Activated T-helper 1 cell treated with anti-CD3 and anti-CD28 coated beads, Interleukin-12 subunit alpha, Interleukin-12 subunit beta, Interleukin-2, Interleukin-4 antibody, amounts not matched to agents 30 ng/mL and 10 ng/mL and 1 ng/mL, durations not matched to agents 14 hours and 24 hours and 36 hours (primary cell): Measurements from ENCODE around the gene FAM186B. TPM values are rescaled to one million over a fixed set of nuclear protein-coding genes. Genes with fewer than 3 reads are reported as not detected.
A peak's percentile ranks its signal among the peaks of the same experiment; 100 is the strongest.

Experiments used
- DNase-seq: peaks from one replicate; pipeline ENCODE4 v3.0.0; 2021; ENCODE audit warnings: low spot score
- H3K27ac Mint-ChIP-seq: one replicate; pipeline ENCODE4 v1.8.0; 2021; ENCODE audit warnings: mild to moderate bottlenecking, mixed read lengths
- H3K27me3 Mint-ChIP-seq: one replicate; pipeline ENCODE4 v1.8.0; 2022; ENCODE audit warnings: mild to moderate bottlenecking, moderate library complexity, mixed read lengths; ENCODE audit not compliant: insufficient read depth
- H3K36me3 Mint-ChIP-seq: one replicate; pipeline ENCODE4 v1.8.0; 2021; ENCODE audit warnings: low read depth, mixed read lengths
- H3K4me1 Mint-ChIP-seq: one replicate; pipeline ENCODE4 v1.8.0; 2021; ENCODE audit warnings: low read depth, mixed read lengths
- H3K4me3 Mint-ChIP-seq: one replicate; pipeline ENCODE4 v1.8.0; 2021; ENCODE audit warnings: mild to moderate bottlenecking, moderate library complexity, mixed read lengths
- H3K9me3 Mint-ChIP-seq: one replicate; pipeline ENCODE4 v1.8.0; 2021; ENCODE audit warnings: mixed read lengths
- intact Hi-C: fragments of 100-400 bp; cut with micrococcal nuclease; formaldehyde crosslinking; loops from one replicate; pipeline ENCODE4 v1.15.1; 2024
- total RNA-seq: library from RNA; stranded (reverse); gene quantifications from 2 replicates; pipeline ENCODE4 v1.2.3, GENCODE V29; 2022

Gene FAM186B
- total RNA-seq, 1 donor from 2014 or later = 0.62 TPM

- peaks cover 4% of the 10 kb centered on the region for H3K36me3 Mint-ChIP-seq
- no peak overlapping the region for H3K27ac Mint-ChIP-seq
- H3K27me3 Mint-ChIP-seq = no peaks in the 10 kb centered on the region
- H3K4me1 Mint-ChIP-seq = peaks cover under 1% of the 10 kb centered on the region
- peaks cover 3% of the 10 kb centered on the region for H3K9me3 Mint-ChIP-seq
- DNase-seq = no peak
- intact Hi-C loops = no loop called here
- no peak overlapping the region for H3K4me3 Mint-ChIP-seq
Observed at GRCh38 chr12:49587174-49587908, 18.1 kb downstream of the FAM186B start.

DNA sequence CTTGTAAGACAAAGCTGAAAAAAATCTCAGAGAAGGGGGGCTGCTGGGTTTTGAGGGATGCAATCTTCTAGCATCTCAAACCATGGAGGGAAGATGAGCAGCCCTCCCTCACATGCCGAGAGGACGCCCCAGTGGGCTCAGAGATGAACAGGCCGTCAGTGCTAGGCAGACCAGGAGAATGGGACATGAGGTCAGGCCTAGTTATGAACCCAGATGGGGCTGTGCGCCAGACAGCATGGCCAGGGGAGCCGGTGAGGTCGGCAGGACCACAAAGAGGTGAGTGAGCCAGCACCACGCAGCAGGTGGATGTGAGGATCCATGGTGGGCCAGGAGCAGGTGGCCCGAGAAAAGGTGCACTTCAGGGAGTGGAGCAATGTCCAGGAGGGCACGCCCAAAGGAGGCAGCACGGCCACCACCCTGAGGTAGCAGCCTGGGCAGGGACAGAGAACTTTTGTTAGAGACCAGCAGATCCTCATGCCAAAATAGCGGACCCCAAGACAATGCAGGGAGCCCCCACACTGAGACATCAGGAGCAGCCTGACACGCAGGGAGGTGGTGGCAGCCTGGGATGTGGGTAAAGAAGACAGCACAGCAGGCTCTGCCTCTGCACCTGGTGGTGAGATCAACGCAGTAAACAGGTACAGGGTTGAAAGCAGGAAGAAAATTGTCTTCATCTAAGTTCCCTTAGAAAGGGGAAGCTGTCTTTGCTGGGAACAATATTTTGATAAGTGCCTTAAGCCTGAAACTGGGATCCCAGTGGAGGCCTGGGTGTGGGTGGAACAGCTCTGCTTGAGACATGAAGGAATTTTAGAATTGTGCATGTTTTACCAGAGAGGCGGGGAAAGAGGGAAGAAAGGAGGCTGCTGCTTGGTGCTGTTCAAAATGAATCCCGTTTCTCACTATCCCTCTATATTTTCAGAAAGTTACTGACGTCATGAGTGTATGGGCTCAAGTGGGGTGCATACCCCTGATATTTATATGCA, 19.7 kb downstream of the FAM186B start:
- Mint-ChIP-seq H3K27ac (no peak overlapping the region), H3K27me3 (no peaks in the 10 kb centered on the region), H3K4me3 (no peak overlapping the region), H3K36me3 (peaks cover 2% of the 10 kb centered on the region), H3K4me1 (peaks cover 17% of the 10 kb centered on the region), H3K9me3 (peaks cover under 1% of the 10 kb centered on the region)
- intact Hi-C loops = no loop called here
- DNase-seq = no peak

GRCh38 chr12:49584591-49584990, 20.8 kb downstream of the FAM186B start:
- no peaks in the 10 kb centered on the region for H3K9me3 Mint-ChIP-seq
- no peak overlapping the region for H3K4me3 Mint-ChIP-seq
- no peak overlapping the region for H3K27ac Mint-ChIP-seq
- intact Hi-C loops = loop anchor here (5.0 kb wide), 1 partner anchor 72 kb away; no protein-coding TSS in a partner anchor
- no peaks in the 10 kb centered on the region for H3K36me3 Mint-ChIP-seq
- DNase-seq = no peak
- H3K4me1 Mint-ChIP-seq = peaks cover 23% of the 10 kb centered on the region
- no peaks in the 10 kb centered on the region for H3K27me3 Mint-ChIP-seq

- H3K27ac Mint-ChIP-seq = no peak overlapping the region
- H3K36me3 Mint-ChIP-seq = no peaks in the 10 kb centered on the region
- peaks cover 23% of the 10 kb centered on the region for H3K4me1 Mint-ChIP-seq
- H3K27me3 Mint-ChIP-seq = no peaks in the 10 kb centered on the region
- intact Hi-C loops = loop anchor here (5.0 kb wide), 1 partner anchor 71 kb away; no protein-coding TSS in a partner anchor
- DNase-seq = no peak
- H3K4me3 Mint-ChIP-seq = no peak overlapping the region
- H3K9me3 Mint-ChIP-seq = no peaks in the 10 kb centered on the region
Observed at GRCh38 chr12:49583366-49584094, 21.9 kb downstream of the FAM186B start.

DNA sequence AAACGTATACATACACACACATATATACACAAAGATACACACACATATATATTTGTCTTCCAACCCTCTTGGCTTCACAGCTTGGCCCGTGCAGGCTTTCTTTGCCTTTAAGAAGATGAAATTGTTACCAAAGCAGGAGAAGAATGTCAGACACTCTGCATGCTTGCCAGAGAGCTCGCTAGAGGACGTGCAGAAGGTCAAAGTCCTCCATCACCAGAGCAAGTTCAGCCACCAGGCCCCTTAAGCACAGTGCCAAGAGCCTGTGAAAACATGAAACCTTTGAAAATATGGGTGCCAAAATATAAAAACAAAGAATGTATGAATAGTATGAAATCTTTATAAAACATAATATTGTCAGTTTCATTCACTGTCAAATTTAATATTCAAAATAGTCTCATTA, 22.6 kb downstream of the FAM186B start:
- H3K4me1 Mint-ChIP-seq = peaks cover 23% of the 10 kb centered on the region
- no peaks in the 10 kb centered on the region for H3K27me3 Mint-ChIP-seq
- H3K4me3 Mint-ChIP-seq = no peak overlapping the region
- no peak for DNase-seq
- no peaks in the 10 kb centered on the region for H3K36me3 Mint-ChIP-seq
- intact Hi-C loops = loop anchor here (5.0 kb wide), 1 partner anchor 71 kb away; no protein-coding TSS in a partner anchor
- no peaks in the 10 kb centered on the region for H3K9me3 Mint-ChIP-seq
- no peak overlapping the region for H3K27ac Mint-ChIP-seq

- Mint-ChIP-seq H3K36me3 (no peaks in the 10 kb centered on the region), H3K27me3 (no peaks in the 10 kb centered on the region), H3K4me3 (no peak overlapping the region), H3K9me3 (no peaks in the 10 kb centered on the region), H3K27ac (no peak overlapping the region), H3K4me1 (peaks cover 23% of the 10 kb centered on the region)
- DNase-seq = no peak
- intact Hi-C loops = loop anchor here (5.0 kb wide), 1 partner anchor 70 kb away; no protein-coding TSS in a partner anchor
Observed at GRCh38 chr12:49582201-49582600, 23.2 kb downstream of the FAM186B start.

- H3K27me3 Mint-ChIP-seq = no peaks in the 10 kb centered on the region
- peaks cover 23% of the 10 kb centered on the region for H3K4me1 Mint-ChIP-seq
- DNase-seq = peak; percentile 36
- H3K27ac Mint-ChIP-seq = peak overlapping the region; percentile 3
- H3K9me3 Mint-ChIP-seq = no peaks in the 10 kb centered on the region
- intact Hi-C loops = loop anchor here (1.0 to 5.0 kb wide), 4 partner anchors 13 to 223 kb away; partner anchors contain the start of gene MCRS1
- H3K36me3 Mint-ChIP-seq = peaks cover 4% of the 10 kb centered on the region
- H3K4me3 Mint-ChIP-seq = no peak overlapping the region
Observed at GRCh38 chr12:49580572-49581535, 24.6 kb downstream of the FAM186B start.

- H3K36me3 Mint-ChIP-seq = peaks cover 5% of the 10 kb centered on the region
- peaks cover 23% of the 10 kb centered on the region for H3K4me1 Mint-ChIP-seq
- H3K27me3 Mint-ChIP-seq = no peaks in the 10 kb centered on the region
Observed at GRCh38 chr12:49578471-49579112, 26.8 kb downstream of the FAM186B start.

DNA sequence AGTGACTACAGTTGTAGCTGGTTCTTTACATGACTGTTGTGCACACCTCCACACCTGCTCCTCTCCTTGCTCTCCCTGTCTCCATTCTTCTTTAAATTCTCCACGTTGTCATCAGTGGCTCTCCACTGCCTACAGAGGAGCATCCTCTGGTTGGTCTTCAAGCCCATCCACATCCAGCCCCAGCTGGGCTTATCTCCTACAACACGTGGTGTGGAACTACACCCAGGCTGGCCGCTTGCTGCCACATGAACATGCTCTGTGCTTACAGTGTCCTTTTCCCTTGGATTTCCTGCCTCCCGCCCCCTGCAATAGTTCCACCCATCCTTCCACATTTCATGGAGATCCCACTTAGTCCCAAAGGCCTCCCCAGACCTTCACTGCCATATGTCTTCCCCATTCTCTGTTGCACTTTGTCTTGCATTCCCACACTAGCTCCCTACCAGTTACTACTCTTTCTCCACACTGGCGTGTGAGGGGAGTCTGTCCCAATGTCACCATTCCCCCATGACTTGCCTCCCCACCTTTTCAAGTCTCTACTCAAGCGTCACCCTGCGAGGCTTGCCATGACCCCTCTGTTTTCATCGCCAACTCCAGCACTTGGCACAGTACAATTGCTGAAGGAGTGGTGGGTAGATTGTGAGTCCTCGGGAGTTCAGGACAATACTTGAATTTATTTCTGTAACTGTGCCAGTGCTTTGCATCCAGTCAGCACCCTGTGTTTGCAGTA, 27.7 kb downstream of the FAM186B start:
- peaks cover 5% of the 10 kb centered on the region for H3K36me3 Mint-ChIP-seq
- H3K27me3 Mint-ChIP-seq = no peaks in the 10 kb centered on the region
- H3K9me3 Mint-ChIP-seq = no peaks in the 10 kb centered on the region
- no peak for DNase-seq
- intact Hi-C loops = no loop called here
- H3K4me1 Mint-ChIP-seq = peaks cover 23% of the 10 kb centered on the region
- H3K27ac Mint-ChIP-seq = no peak overlapping the region
- no peak overlapping the region for H3K4me3 Mint-ChIP-seq

More at GRCh38 chr12:49578471-49579112, 26.8 kb downstream of the FAM186B start:
- Mint-ChIP-seq H3K9me3 (no peaks in the 10 kb centered on the region), H3K4me3 (no peak overlapping the region), H3K27ac (no peak overlapping the region)
- intact Hi-C loops = no loop called here
- DNase-seq = no peak

DNA sequence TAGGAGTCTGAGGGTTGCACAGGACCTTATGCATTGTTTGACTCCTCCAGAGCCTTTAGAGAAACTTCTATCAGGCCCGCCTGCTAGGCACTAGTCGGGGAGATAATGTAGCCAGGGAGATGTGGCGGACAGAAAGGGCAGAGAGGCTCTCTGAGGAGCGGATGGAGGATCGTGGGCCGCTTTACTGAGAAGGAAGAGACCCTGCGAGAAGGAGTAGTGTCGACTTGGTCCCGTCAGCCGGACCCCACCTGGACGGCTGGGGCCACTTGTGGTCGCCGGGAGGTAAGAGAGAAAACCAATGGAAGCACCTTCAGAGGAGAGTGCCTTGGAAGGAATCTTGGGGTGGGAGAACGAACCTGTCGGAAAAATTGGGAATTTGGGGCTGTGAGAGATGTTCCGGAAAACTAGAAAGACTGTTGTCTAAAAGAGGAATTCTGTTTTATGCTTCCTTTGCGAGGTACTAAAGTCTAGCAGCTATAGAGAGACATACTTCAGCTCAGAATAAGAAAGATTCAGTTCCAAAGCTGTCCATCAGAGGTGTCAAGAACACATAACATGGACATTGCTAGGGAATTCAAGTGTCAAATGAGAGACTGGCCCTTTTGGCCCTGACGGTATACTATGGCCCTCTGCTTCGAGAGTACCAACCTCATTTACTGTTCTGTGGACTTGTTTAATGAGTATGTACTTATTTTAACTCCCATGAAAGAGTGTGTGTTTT, 36.8 kb downstream of the FAM186B start:
- H3K4me3 Mint-ChIP-seq = peak overlapping the region; percentile 95
- no peak for DNase-seq
- peaks cover 53% of the 10 kb centered on the region for H3K4me1 Mint-ChIP-seq
- H3K36me3 Mint-ChIP-seq = peaks cover 13% of the 10 kb centered on the region
- intact Hi-C loops = loop anchor here (1.0 to 10.0 kb wide), 10 partner anchors 12 to 456 kb away; partner anchors contain the start of genes BCDIN3D, FMNL3, PRPF40B and RACGAP1
- H3K27ac Mint-ChIP-seq = peak overlapping the region; percentile 96
- no peaks in the 10 kb centered on the region for H3K9me3 Mint-ChIP-seq
- H3K27me3 Mint-ChIP-seq = no peaks in the 10 kb centered on the region
